ENCODE data around the gene TXNDC11.

TXNDC11 gene

DNA sequence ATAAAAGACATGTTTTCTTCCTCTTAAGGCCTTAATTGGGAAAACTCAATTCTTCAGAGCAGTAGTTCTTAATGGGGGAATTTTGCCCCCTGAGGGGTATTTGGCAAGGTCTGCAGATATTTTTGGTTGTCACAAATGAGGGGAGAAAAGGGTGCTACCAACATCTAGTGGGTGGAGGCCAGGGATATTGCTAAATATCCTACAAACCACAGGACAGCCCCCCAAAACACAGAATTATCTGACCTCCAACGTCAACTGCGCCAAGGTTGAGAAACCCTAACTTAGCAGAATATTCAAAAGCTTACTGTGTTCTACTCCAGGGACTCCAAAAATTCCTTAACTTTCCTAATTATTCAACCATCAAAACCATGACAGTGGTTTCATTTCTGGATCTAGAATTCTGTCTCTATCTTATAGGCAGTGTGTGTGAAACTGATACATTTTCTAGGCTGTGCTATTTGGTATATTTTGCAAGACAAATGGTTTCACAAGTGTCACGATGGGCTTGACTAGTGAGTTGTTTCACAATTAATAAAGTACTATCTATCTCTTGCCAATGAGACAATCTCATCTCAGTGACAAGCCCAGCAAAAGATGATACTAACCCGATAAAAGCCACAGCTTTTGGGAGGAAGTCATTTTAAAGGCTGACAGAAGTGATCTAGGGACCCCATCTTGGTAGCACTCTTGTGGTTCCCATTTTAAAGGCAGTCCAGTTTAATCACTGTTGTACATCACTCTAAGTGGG is 14.7 kb downstream of the TXNDC11 start:
- in situ Hi-C loops (cut with MboI; ENCODE audit: low pct_unique_long_range_greater_than_20kb, low sequenced_read_pairs), result no loop called here
- no peak for DNase-seq

DNA sequence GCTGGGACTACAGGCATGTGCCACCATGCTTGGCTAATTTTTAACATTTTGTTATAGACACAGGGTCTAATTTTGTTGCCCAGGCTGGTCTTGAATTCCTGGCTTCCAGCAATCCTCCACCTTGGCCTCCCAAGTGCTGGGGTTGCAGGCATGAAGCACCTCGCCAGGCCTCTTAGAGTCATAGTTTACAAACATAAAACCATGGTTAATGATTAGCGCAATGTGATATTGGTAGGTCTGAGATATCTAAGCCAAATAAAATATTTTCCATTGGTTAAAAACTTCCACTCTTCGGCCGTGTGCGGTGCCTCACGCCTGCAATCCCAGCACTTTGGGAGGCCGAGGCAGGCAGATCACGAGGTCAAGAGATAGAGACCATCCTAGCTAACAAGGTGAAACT is 16.6 kb downstream of the TXNDC11 start:
- in situ Hi-C loops (cut with MboI; ENCODE audit: low pct_unique_long_range_greater_than_20kb, low sequenced_read_pairs), result no loop called here
- no peak for DNase-seq

DNA sequence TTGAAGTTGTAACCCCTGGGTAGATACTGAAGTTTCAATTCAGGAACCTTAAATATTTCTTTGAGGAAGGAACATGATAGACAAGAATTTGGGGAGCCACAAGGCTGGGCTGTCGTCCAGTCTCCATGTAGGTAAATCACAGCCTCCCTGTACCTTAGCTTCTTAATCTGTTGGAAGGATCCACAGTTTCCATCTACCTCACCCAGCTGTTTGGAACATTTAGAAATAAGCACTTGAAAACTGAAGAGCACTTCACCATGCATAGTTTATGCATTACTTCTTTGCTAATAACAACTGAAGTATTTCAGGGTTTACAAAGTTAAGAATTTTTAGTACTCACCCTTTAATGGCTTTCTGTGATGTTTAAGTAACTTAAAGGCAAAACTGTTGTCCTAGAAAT is 17.2 kb downstream of the TXNDC11 start:
- no peak for DNase-seq
- in situ Hi-C loops (cut with MboI; ENCODE audit: low pct_unique_long_range_greater_than_20kb, low sequenced_read_pairs), result no loop called here

DNA sequence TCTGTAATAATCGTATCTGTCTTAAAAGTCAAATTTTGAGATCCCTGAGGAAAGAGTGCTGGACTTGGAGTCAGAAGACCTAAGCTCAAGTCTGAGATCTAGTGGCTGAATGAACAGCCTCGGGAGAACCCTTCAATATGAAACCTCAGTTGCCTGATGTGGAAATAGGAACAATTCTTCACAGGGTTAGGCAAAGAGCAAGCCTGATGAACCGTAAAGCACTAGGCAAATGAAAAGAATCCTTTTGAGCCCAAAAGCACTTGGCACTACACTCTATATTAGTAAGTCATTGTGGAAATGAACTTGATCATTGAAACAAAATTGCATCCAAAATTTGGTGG is 20.2 kb downstream of the TXNDC11 start:
- DNase-seq, result no peak
- in situ Hi-C loops (cut with MboI; ENCODE audit: low pct_unique_long_range_greater_than_20kb, low sequenced_read_pairs), result no loop called here

DNA sequence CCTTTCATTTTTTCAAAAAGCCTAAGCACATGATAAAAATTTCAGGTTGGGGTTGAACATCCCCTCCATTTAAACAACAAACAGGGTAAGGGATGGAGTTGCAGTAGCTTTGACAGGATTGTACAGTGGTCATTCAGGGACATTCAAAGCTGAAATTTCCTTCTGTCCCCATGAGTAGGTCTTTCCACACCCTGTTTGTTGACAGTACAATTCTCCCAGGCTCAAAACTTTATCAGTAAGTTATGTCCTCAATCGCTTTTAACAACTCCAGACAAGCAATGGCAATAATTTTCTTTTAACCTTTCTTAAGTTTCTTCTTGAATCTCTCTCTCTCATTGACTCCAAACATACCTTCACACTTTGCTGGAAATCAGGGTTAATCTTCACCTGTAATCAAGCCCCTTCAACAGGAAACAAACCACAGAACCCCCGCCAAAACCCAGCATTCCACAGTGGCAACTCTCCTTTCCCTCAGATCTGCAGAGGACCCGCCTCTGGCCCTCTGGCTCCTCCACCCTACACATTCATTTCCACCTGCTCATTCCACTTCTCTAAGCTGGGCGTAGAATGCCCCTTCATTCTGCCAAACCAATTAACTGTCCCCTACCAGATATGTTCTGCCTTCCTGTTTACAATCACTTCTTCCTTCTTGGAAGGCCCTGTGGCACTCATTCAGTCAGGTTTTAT is 20.7 kb downstream of the TXNDC11 start:
- in situ Hi-C loops (cut with MboI; ENCODE audit: low pct_unique_long_range_greater_than_20kb, low sequenced_read_pairs), result no loop called here
- peak; percentile 21 for DNase-seq

DNA sequence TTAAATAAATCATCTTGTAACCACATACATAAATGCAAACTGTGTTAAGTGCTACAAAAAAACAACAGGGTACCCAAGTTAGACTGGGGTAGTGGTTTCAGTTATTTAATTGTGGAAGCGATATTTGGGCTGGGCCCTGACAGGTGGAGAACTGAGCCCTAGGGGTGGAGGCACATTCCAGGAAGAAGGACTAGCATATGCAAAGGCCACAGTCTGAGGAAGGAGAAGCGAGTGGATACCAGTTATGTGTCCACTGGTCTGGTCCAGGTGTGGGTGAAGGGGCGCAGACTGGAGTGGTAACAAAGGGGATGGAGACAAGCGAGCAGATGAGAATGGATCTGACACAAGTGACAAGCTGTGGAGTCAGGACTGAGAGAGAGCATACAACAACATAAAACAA is 22.9 kb downstream of the TXNDC11 start:
- DNase-seq, result no peak
- in situ Hi-C loops (cut with MboI; ENCODE audit: low pct_unique_long_range_greater_than_20kb, low sequenced_read_pairs), result no loop called here

DNA sequence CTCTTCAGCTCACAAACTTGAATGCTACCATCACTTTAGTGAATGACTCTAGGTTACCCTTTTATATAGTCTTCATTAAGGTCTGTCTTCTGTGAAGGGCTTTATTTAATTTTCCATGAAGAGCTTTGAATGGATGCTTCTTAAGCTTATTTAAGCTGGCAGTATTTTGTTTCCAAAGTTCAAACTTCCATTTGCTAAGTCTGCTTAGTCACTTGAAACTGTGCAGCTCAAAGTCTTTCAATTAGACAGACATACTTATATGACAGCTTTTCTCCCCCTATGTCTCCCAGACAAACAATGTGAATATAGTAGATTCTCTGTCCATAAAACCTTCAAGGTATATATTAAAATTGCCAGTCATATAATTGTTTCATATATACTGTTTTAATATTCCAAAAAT is 23.5 kb downstream of the TXNDC11 start:
- DNase-seq, result no peak
- in situ Hi-C loops (cut with MboI; ENCODE audit: low pct_unique_long_range_greater_than_20kb, low sequenced_read_pairs), result no loop called here

DNA sequence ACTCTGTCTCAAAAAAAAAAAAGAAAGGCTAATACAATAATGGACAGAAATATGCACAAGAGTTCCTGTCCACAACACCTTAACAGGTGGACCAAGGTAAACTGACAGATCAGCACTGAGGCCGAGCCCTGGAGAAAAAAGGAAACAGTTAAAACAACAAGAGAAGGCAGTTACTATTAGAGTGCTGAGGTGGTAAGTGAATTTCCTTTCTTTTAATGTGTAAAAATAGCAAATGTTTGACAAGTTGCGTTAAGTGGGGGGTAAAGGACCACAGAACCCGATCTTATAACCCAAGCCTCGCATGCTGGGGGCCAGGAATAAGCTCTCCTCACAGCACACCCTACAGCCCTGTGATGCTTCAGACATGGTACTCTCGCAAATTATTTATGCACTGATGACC is 24.8 kb downstream of the TXNDC11 start:
- DNase-seq, result no peak
- in situ Hi-C loops (cut with MboI; ENCODE audit: low pct_unique_long_range_greater_than_20kb, low sequenced_read_pairs), result no loop called here

DNA sequence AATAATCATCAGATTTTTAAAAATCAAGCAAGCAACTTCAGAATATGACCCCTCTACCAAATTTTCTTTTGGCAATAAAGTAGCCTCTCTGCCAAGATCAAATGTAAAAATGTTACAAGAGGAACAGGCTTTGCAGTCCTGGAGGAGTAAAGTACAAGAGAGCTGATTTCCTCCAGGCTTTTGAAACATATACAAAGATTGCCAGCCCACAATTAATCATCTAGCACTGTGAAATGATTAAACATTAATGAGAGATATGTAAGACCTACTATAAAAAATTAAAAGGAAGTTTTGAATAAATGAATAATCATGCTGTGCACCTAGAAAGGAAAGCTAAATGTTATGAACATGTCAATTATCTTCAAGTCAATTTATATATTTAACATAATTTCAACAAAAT is 26.3 kb downstream of the TXNDC11 start:
- no peak for DNase-seq
- in situ Hi-C loops (cut with MboI; ENCODE audit: low pct_unique_long_range_greater_than_20kb, low sequenced_read_pairs), result no loop called here

DNA sequence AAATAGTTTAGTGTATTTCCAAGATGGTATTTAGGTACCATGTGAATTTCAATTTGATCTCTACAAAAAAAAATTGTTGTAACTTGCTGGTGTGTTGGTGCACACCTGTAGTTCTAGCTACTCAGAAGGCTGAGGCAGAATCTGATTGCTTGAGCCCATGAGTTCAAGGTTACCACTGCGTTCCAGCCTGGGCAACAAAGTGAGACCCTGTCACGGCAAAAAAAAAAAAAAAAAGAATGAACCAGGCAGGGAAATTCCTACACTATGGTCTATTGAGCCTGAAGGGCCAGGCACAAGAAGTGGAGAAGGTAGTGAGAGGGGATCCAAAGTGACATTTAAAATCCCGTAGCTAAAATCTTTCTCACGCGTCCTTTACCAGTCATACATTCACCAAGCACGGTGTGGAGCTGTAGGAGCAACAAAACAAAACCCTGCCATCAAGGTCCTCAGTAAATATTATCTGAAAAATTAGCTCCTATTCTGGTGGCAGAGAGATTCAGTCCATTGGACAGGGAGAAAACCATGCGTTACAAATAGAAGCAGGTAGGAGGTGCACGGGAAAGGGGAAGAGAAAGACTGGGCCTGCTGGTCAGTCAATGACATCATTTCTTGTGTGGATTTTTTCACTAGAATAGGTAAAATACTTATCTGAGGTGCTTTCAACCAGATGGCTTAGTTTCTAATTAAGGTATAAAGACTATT is 27.3 kb downstream of the TXNDC11 start:
- in situ Hi-C loops (cut with MboI; ENCODE audit: low pct_unique_long_range_greater_than_20kb, low sequenced_read_pairs), result no loop called here
- DNase-seq, result no peak

DNA sequence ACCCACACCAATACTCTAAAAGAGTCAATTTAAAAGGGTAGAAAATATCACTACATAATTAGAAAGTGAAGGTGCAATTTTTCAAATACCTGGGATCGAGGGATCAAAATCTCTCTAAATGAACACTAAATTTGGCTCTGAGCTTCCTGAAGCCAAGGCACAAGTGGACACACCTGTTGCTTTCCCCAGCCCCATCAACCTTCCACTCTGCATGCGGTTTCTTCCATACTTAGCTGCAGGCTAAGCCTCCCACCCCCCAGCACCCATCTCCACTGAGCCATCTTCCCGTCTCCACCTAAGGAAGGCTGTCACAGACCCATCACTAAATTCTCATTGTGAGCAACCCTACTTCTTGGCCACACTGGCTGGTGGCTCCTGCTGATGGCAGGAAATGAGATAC is 30.5 kb downstream of the TXNDC11 start:
- in situ Hi-C loops (cut with MboI; ENCODE audit: low pct_unique_long_range_greater_than_20kb, low sequenced_read_pairs), result no loop called here

DNA sequence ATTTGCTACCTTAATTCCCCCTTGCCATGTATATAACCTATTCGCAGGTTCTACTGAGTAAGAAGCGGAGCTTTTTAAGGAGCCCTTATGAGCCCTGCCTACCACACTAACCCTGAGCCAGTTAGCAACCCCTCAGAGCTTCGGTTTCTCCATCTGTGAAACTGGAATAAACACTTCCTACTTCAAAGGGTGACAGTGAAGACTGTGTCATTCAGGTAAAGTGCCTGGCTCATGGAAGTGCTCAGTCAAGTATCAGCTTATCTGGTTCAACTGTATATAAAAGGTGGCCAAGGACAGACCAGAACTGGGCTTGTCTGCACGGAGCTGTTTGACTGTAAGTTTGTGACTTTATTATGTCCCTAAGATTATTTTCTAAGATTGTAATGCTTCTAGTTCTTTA is 31.0 kb downstream of the TXNDC11 start:
- no peak for DNase-seq
- in situ Hi-C loops (cut with MboI; ENCODE audit: low pct_unique_long_range_greater_than_20kb, low sequenced_read_pairs), result no loop called here

More for the DNA sequence above, 30.5 kb downstream of the TXNDC11 start:
- no peak for DNase-seq

DNA sequence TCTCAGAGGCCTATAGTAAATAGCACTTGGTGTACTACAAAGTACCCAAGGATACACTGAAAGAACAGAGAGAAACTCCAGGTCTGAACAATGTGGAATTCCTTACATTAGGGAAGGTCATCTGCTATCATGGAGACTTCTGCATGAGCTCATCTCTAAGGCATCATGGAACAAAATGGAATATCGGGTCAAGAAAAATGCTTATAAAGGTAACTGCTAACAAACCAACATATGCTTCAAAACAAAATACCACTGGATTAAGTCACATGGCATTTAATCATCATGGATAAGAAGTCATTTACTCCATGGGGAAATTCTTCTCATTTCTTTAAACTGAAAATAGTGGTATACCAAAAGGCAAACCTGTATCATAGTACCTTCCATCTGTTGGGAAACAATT is 34.2 kb downstream of the TXNDC11 start:
- no peak for DNase-seq
- in situ Hi-C loops (cut with MboI; ENCODE audit: low pct_unique_long_range_greater_than_20kb, low sequenced_read_pairs), result no loop called here

DNA sequence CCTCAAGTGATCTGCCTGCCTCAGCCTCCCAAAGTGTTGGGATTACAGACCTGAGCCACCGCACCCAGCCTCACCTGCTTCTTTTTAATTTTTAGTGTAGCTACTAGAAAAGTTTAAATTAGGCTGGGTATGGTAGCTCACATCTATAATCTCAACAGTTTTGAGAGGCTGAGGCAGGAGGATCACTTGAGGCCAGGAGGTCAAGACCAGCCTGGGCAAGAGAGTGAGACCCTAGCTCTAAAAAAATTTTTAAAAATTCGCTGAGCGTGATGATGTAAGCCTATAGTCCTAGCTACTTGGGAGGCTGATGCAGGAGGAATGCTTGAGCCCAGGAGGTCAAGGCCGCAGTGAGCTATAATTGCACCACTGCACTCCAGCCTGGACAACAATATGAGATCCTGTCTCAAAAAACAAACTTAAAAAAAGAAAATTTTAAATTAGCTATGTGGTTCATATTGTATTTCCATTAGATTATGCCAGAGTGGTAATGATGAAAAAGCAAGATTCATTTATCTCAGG is 34.9 kb downstream of the TXNDC11 start:
- DNase-seq, result no peak
- in situ Hi-C loops (cut with MboI; ENCODE audit: low pct_unique_long_range_greater_than_20kb, low sequenced_read_pairs), result no loop called here

DNA sequence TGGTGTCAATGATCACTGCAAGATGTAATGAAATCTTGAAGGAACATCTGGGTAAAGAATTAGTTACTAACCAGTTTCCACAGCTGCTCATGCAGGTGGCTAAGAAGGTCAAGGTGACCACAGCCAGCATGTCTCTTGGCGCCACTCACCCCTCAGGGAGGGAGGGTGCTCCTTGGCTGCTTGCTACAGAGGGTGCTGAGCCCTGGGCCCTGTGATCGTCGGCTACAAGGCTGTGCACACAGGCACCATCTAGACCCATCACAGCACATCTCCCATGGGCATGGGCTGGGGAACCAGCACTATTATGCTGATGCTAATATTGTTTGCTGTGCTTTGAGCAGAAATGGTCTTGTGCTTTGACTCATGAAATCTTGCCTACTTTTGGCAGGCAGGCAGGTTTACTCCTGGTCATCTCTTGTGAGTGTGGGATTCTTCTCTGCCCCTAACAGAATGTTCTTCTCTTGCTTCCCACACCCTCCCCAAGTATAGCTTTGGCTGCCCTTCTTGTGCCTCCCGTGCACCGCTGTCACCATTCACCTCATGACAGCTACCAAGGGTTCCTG is 36.4 kb downstream of the TXNDC11 start:
- in situ Hi-C loops (cut with MboI; ENCODE audit: low pct_unique_long_range_greater_than_20kb, low sequenced_read_pairs), result no loop called here
- no peak for DNase-seq

DNA sequence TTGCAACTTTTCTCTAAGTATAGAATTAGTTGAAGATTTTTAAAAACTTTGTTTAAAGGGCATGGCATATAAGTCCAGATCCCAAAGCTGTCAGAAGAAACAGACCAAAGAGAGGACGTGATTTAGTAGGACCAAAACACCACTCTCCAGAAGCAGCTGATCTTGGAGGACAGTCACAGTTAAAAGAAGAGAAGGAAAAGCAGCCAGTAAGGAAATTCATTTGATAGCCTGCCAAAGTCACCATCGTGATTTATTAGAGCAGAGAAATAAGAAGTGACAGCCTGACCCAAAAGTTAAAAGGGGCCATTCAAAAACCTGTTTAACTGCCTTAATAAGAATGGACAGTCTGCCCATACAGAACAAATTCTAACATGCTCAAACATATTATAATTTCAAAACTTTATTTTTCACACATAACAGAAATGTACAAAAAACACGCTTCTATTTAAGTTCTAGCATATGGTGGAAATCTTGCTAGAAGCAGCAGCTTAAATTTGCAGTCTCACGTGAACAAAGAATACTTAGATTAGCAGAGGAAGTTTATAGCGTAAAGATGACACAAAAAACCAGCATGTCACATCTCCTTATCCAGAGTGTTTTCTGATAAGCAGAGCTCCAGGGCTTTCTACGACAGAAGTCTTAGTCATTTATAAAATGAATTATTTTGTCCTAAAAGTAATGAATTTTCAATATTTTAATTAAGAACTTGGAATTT is 37.2 kb downstream of the TXNDC11 start:
- in situ Hi-C loops (cut with MboI; ENCODE audit: low pct_unique_long_range_greater_than_20kb, low sequenced_read_pairs), result no loop called here
- DNase-seq, result no peak

DNA sequence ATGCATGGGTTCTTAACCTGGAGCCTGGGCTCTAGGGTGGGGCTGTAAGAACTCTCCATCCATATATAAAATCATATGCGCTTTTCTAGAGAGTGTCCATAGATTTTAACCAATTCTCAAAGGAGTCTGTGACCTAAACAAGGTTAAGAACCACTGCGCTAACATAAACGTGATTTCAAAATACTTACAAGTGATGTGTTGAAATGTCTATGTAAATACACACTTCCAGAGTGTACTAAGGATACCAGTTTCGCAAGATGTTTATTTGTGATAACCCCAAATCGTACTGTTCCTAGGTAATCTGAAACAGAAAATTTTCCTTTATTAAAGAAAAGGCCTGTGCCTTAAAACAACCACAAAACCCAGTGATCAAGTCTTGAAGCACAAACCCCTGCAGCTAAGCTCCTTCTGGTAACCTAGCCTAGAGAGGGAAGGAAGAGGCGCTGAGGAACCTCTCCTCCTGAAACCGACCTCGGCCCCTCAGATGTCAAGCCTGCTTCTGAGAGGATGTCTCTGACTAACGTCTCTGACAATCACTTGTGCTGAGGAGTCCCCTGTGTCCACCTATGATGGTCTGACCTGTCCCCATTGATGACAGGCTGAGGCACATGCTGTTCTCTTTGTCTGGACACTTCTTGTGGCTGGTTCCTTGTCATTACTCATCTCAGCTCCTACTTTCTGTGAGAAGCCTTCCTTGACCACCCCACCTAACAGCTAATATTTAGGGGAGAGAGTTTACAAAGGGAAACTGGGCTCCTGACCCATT is 42.2 kb downstream of the TXNDC11 start:
- no peak for DNase-seq
- in situ Hi-C loops (cut with MboI; ENCODE audit: low pct_unique_long_range_greater_than_20kb, low sequenced_read_pairs), result no loop called here

DNA sequence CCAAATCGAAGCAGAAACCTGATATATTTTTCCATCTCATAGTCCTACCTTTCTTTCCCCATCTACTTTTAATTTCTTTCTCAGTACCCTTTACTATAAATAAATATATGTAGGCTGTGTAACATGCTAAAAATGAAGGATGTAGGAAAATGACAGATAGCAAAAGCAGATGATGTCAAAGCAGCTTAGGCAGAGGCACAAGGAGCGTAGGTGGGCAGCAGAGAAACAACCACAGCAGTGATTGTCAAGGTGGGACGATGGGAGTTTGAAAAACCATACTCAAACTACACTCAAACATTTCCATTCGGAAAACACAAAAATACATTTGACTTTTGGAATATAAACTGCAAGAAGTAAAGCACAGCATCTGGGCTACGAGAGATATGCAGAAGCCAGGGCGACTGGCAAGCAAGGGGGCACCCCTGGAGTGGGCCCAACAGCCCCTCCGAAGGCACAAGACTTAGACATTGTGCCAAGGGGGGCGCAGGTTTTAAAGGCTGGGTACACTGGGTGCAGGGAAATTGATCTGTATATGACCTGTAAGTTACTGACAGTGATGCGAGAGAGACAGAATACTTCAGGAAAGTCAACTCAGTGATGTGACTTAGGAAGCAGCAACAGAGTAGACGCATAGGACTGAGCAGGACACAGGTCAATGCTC is 43.3 kb downstream of the TXNDC11 start:
- no peak for DNase-seq
- in situ Hi-C loops (cut with MboI; ENCODE audit: low pct_unique_long_range_greater_than_20kb, low sequenced_read_pairs), result loop anchor here (25.0 kb wide), 1 partner anchor 737 kb away; no protein-coding TSS in a partner anchor
